Measurements from ENCODE around the gene STRN4. TPM values are rescaled to one million over a fixed set of nuclear protein-coding genes. Genes with fewer than 3 reads are reported as not detected.

STRN4 gene
- total RNA-seq, 1 experiment from 2014 or later = 89.5 TPM

DNA sequence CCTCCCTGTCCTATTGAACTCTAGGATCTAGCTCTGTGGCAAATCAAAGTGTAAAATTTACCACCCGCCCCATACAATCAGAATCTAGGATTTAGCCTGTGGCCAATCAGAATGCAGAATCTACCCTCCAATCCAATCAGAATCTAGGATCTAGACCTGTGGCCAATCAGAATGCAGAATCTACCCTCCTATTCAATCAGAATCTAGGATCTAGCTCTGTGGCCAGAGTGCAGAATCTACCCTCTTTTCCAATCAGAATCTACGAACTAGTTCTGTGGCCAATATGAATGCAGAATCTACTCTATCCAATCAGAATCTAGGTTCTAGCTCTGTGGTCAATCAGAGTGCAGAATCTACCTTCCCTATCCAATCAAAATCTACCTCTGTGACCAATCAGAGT lies 55.1 kb downstream of the STRN4 start:
- POLR2A ChIA-PET = no interaction called here
- intact Hi-C loops (cut with micrococcal nuclease; ENCODE audit: unreplicated experiment) (no loop called here), in situ Hi-C loops (cut with HindIII; ENCODE audit: low pct_unique_long_range_greater_than_20kb, low sequenced_read_pairs) (no loop called here)
- no peak for DNase-seq (ENCODE audit: low read depth, low spot score)
- BruUV-seq (replicated peaks) = no TSS peak
- no peak for TF ChIP-seq POLR2AphosphoS5 (IDR thresholded peaks at IDR 0.05; ENCODE audit: low read depth, low read length)
- TF ChIP-seq, protein P1, sequence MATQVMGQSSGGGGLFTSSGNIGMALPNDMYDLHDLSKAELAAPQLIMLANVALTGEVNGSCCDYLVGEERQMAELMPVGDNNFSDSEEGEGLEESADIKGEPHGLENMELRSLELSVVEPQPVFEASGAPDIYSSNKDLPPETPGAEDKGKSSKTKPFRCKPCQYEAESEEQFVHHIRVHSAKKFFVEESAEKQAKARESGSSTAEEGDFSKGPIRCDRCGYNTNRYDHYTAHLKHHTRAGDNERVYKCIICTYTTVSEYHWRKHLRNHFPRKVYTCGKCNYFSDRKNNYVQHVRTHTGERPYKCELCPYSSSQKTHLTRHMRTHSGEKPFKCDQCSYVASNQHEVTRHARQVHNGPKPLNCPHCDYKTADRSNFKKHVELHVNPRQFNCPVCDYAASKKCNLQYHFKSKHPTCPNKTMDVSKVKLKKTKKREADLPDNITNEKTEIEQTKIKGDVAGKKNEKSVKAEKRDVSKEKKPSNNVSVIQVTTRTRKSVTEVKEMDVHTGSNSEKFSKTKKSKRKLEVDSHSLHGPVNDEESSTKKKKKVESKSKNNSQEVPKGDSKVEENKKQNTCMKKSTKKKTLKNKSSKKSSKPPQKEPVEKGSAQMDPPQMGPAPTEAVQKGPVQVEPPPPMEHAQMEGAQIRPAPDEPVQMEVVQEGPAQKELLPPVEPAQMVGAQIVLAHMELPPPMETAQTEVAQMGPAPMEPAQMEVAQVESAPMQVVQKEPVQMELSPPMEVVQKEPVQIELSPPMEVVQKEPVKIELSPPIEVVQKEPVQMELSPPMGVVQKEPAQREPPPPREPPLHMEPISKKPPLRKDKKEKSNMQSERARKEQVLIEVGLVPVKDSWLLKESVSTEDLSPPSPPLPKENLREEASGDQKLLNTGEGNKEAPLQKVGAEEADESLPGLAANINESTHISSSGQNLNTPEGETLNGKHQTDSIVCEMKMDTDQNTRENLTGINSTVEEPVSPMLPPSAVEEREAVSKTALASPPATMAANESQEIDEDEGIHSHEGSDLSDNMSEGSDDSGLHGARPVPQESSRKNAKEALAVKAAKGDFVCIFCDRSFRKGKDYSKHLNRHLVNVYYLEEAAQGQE (IDR thresholded peaks at IDR 0.05; ENCODE audit: insufficient read depth in 1 of 2, low read depth in 2 of 2, low read length in 1 of 2) = no peak
- TF ChIP-seq, protein P2, sequence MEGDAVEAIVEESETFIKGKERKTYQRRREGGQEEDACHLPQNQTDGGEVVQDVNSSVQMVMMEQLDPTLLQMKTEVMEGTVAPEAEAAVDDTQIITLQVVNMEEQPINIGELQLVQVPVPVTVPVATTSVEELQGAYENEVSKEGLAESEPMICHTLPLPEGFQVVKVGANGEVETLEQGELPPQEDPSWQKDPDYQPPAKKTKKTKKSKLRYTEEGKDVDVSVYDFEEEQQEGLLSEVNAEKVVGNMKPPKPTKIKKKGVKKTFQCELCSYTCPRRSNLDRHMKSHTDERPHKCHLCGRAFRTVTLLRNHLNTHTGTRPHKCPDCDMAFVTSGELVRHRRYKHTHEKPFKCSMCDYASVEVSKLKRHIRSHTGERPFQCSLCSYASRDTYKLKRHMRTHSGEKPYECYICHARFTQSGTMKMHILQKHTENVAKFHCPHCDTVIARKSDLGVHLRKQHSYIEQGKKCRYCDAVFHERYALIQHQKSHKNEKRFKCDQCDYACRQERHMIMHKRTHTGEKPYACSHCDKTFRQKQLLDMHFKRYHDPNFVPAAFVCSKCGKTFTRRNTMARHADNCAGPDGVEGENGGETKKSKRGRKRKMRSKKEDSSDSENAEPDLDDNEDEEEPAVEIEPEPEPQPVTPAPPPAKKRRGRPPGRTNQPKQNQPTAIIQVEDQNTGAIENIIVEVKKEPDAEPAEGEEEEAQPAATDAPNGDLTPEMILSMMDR (IDR thresholded peaks at IDR 0.05) = no peak
- no peak for TF ChIP-seq SIN3A (IDR thresholded peaks at IDR 0.05; ENCODE audit: borderline replicate concordance, insufficient read depth, low read depth, low read length)
- no peak for TF ChIP-seq TCF7L2 (IDR thresholded peaks at IDR 0.05; ENCODE audit: low read depth, low read length)
- H3K36me3 ChIP-seq (ENCODE audit: control insufficient read depth, insufficient read depth, low read length) = peaks cover 4% of the 10 kb centered on the region
- no peak for ATAC-seq
- CTCF ChIA-PET = no interaction called here
- no peak overlapping the region for H3K27ac ChIP-seq (ENCODE audit: low read length)
- H3K4me3 ChIP-seq (ENCODE audit: low read depth in 2 of 2, low read length in 2 of 2) = no peak overlapping the region
- no peaks in the 10 kb centered on the region for H3K27me3 ChIP-seq (ENCODE audit: control insufficient read depth, insufficient read depth, low read length)
- H3K4me1 ChIP-seq (ENCODE audit: control insufficient read depth, insufficient read depth, low read length) = no peaks in the 10 kb centered on the region
- H3K9me3 ChIP-seq (ENCODE audit: control insufficient read depth, insufficient read depth, low read depth, low read length) = no peaks in the 10 kb centered on the region

DNA sequence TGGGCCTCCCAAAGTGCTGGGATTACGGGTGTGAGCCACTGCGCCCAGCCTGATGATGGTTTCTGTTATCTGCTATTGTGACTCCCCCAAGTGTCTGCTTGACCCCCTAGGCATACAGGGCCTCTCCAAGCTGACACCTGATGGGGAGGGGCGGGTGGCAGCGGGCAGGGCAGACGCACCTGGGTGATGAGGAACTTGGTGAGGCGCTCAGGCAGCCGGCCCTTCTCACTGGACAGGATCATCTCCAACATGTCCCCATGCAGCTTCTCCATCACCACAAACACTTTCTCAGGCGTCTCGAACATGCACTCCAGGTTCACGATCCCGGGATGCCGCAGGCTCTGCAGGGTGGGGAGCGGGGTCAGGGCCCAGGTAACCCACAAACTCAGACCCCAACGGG lies 56.9 kb downstream of the STRN4 start:
- Histone ChIP-seq H3K36me3 (ENCODE audit: control insufficient read depth, insufficient read depth, low read length) (peaks cover 4% of the 10 kb centered on the region), H3K27me3 (ENCODE audit: control insufficient read depth, insufficient read depth, low read length) (no peaks in the 10 kb centered on the region), H3K9me3 (ENCODE audit: control insufficient read depth, insufficient read depth, low read depth, low read length) (no peaks in the 10 kb centered on the region), H3K4me3 (ENCODE audit: low read depth in 2 of 2, low read length in 2 of 2) (no peak overlapping the region), H3K4me1 (ENCODE audit: control insufficient read depth, insufficient read depth, low read length) (no peaks in the 10 kb centered on the region), H3K27ac (ENCODE audit: low read length) (no peak overlapping the region)
- ChIA-PET CTCF (no interaction called here), POLR2A (no interaction called here)
- intact Hi-C loops (cut with micrococcal nuclease; ENCODE audit: unreplicated experiment) (no loop called here), in situ Hi-C loops (cut with HindIII; ENCODE audit: low pct_unique_long_range_greater_than_20kb, low sequenced_read_pairs) (no loop called here)
- TF ChIP-seq, protein P1 (IDR thresholded peaks at IDR 0.05; ENCODE audit: insufficient read depth in 1 of 2, low read depth in 2 of 2, low read length in 1 of 2) = no peak
- TF ChIP-seq POLR2AphosphoS5 (IDR thresholded peaks at IDR 0.05; ENCODE audit: low read depth, low read length) (no peak), TCF7L2 (IDR thresholded peaks at IDR 0.05; ENCODE audit: low read depth, low read length) (no peak), SIN3A (IDR thresholded peaks at IDR 0.05; ENCODE audit: borderline replicate concordance, insufficient read depth, low read depth, low read length) (no peak)
- TF ChIP-seq, protein P2 (IDR thresholded peaks at IDR 0.05) = no peak
- ATAC-seq (no peak), DNase-seq (ENCODE audit: low read depth, low spot score) (no peak)
- no TSS peak for BruUV-seq (replicated peaks)

Data from Panc1 (cell line).